K562 (cell line): ENCODE results near the gene EFEMP2. TPM values are rescaled to one million over a fixed set of nuclear protein-coding genes. Genes with fewer than 3 reads are reported as not detected.

Experiments used
- CBX8 ChIP-seq: fragments of 200-600 bp; sonication (generic); IDR thresholded peaks from 2 replicates; pipeline ENCODE4 v1.6.1; 2012; ENCODE audit warnings: borderline replicate concordance, mixed run types, low read depth, mild to moderate bottlenecking, moderate library complexity, mixed read lengths, low read length, control low read depth, inconsistent platforms; ENCODE audit not compliant: poor library complexity, severe bottlenecking; ENCODE audit errors: extremely low read depth
- CREB3 ChIP-seq: fragments of 450-650 bp; conservative IDR thresholded peaks from 2 replicates; pipeline ENCODE4 v1.6.1; 2016; ENCODE audit warnings: missing genetic modification characterization, low read depth, mild to moderate bottlenecking, missing compliant biosample characterization, moderate library complexity
- DPF2 ChIP-seq: fragments of 450-650 bp; IDR thresholded peaks from 2 replicates; pipeline ENCODE4 v1.6.1; 2016
- GABPB1 ChIP-seq: sonication (generic); formaldehyde crosslinking; IDR thresholded peaks from 2 replicates; pipeline ENCODE4 v1.8.0; 2022; ENCODE audit warnings: mild to moderate bottlenecking, missing genetic modification reagents
- MTA3 ChIP-seq: fragments of 450-650 bp; formaldehyde crosslinking; IDR thresholded peaks from 2 replicates; pipeline ENCODE4 v1.6.1; 2017; ENCODE audit warnings: mild to moderate bottlenecking, borderline replicate concordance
- NEUROD1 ChIP-seq: fragments of 150-350 bp; IDR thresholded peaks from 2 replicates; pipeline ENCODE4 v1.6.1; 2014; ENCODE audit warnings: borderline replicate concordance, low read length, low read depth; ENCODE audit not compliant: partially characterized antibody
- NFRKB ChIP-seq: fragments of 450-650 bp; IDR thresholded peaks from 2 replicates; pipeline ENCODE4 v1.6.1; 2016; ENCODE audit warnings: low read depth
- NUFIP1 ChIP-seq: fragments of 450-650 bp; IDR thresholded peaks from 2 replicates; pipeline ENCODE4 v1.6.1; 2018; ENCODE audit not compliant: partially characterized antibody
- PHTF2 ChIP-seq: fragments of 250-450 bp; sonication (Bioruptor Pico); IDR thresholded peaks from 2 replicates; pipeline ENCODE4 v1.5.0; 2021; ENCODE audit warnings: mild to moderate bottlenecking
- POLR2AphosphoS5 ChIP-seq: IDR thresholded peaks from 2 replicates; pipeline ENCODE4 v1.6.1; 2011; ENCODE audit warnings: mild to moderate bottlenecking, low read depth, low read length, moderate library complexity; ENCODE audit not compliant: control insufficient read depth, insufficient read depth
- RBM15 ChIP-seq: fragments of 200-400 bp; formaldehyde crosslinking; IDR thresholded peaks from 2 replicates; pipeline ENCODE4 v1.6.1; 2018; ENCODE audit warnings: mild to moderate bottlenecking, low read length, moderate library complexity; ENCODE audit not compliant: insufficient read depth
- RBM34 ChIP-seq: fragments of 200-400 bp; formaldehyde crosslinking; IDR thresholded peaks from 2 replicates; pipeline ENCODE4 v1.6.1; 2018; ENCODE audit warnings: low read length, borderline replicate concordance; ENCODE audit not compliant: insufficient read depth
- SMARCB1 ChIP-seq: IDR thresholded peaks from 2 replicates; pipeline ENCODE4 v1.6.1; 2011; ENCODE audit warnings: improper control_type of control experiment, low read depth; ENCODE audit not compliant: insufficient read length
- SRSF3 ChIP-seq: fragments of 200-400 bp; formaldehyde crosslinking; IDR thresholded peaks from 2 replicates; pipeline ENCODE4 v1.6.1; 2016; ENCODE audit warnings: mild to moderate bottlenecking, low read length, moderate library complexity; ENCODE audit not compliant: insufficient read depth
- STAT6 ChIP-seq: sonication (generic); formaldehyde crosslinking; IDR thresholded peaks from 2 replicates; pipeline ENCODE4 v1.8.1; 2023; ENCODE audit warnings: mild to moderate bottlenecking, missing genetic modification reagents
- TAF9B ChIP-seq: fragments of 450-650 bp; IDR thresholded peaks from 2 replicates; pipeline ENCODE4 v1.6.1; 2018; ENCODE audit warnings: mild to moderate bottlenecking; ENCODE audit not compliant: partially characterized antibody
- TCFL5 ChIP-seq: fragments of 250-450 bp; sonication (Bioruptor Pico); conservative IDR thresholded peaks from 2 replicates; pipeline ENCODE4 v1.6.1; 2021; ENCODE audit warnings: mild to moderate bottlenecking, moderate library complexity, matching md5 sums
- TEAD1 ChIP-seq, 2 experiments: fragments of 450-650 bp in 1 of 2; sonication (generic) in 1 of 2; formaldehyde crosslinking; IDR thresholded peaks; 2 replicates each; pipeline versions ENCODE4 v1.4.0 to v1.8.0; 2020 to 2022; ENCODE audit warnings: mild to moderate bottlenecking in 2 of 2, missing genetic modification reagents in 1 of 2
- YBX1 ChIP-seq: fragments of 450-650 bp; IDR thresholded peaks from 2 replicates; pipeline ENCODE4 v1.7.1; 2016; ENCODE audit warnings: mild to moderate bottlenecking
- ZBTB33 ChIP-seq: sonication (generic); formaldehyde crosslinking; IDR thresholded peaks from 2 replicates; pipeline ENCODE4 v1.8.1; 2023; ENCODE audit warnings: mild to moderate bottlenecking, missing genetic modification reagents
- ZNF133 ChIP-seq: fragments of 250-450 bp; sonication (Bioruptor Pico); IDR thresholded peaks from 2 replicates; pipeline ENCODE4 v1.4.0; 2020; ENCODE audit warnings: mild to moderate bottlenecking
- ZNF197 ChIP-seq: fragments of 200-800 bp; sonication (Bioruptor generic); IDR thresholded peaks from 2 replicates; pipeline ENCODE4 v1.6.1; 2016; ENCODE audit warnings: low read depth, missing genetic modification characterization, missing compliant biosample characterization
- ZNF324 ChIP-seq: fragments of 250-450 bp; sonication (Bioruptor Pico); IDR thresholded peaks from 2 replicates; pipeline ENCODE4 v1.4.0; 2020; ENCODE audit warnings: mild to moderate bottlenecking
- ZNF766 ChIP-seq: fragments of 200-800 bp; sonication (Bioruptor generic); conservative IDR thresholded peaks from 2 replicates; pipeline ENCODE4 v1.6.1; 2016; ENCODE audit warnings: missing genetic modification characterization, missing compliant biosample characterization
- polyA plus RNA-seq, 8 experiments: library from polyadenylated mRNA; depleted of rRNA in 4 of 8; stranded (reverse) in 5 of 8; unstranded in 3 of 8; fragments of >200 nt; fragmentation: Nextera tagmentation in 2 of 8; fragmentation: Illumina TruSeq in 1 of 8; extraction: Ambion mirVana in 2 of 8; extraction: Trizol in 1 of 8; gene quantifications; 2 replicates each; pipeline versions ENCODE4 v1.2.1 to v1.2.3, GENCODE V29; 2011 to 2014; ENCODE audit warnings: inconsistent platforms in 1 of 8, missing spikeins in 1 of 8
- total RNA-seq, 7 experiments: library from RNA; depleted of rRNA in 6 of 7; stranded (reverse); fragments of >200 nt in 6 of 7; fragmentation: Illumina TruSeq in 2 of 7; extraction: Trizol in 2 of 7; gene quantifications; 2 replicates each; pipeline versions ENCODE4 v1.2.1 to v1.2.3, GENCODE V29; 2011 to 2021; ENCODE audit warnings: low replicate concordance in 1 of 7

The EFEMP2 gene
- total and polyA plus RNA-seq, 9 of the 15 experiments (the other 6 are each of a cell fraction or from before 2014, with no cell fraction given): 0.07 to 2.9 (median 0.69) TPM; not detected in 1

- TF ChIP-seq ZNF133 (CRISPR knock-in tag) (no peak), NFRKB (no peak), POLR2AphosphoS5 (no peak), SMARCB1 (no peak), TEAD1 (CRISPR knock-in tag; IDR thresholded peaks at IDR 0.05) (no peak; a peak in 1 of 4 replicates), RBM15 (no peak), TCFL5 (CRISPR knock-in tag) (no peak), ZNF766 (CRISPR knock-in tag) (0 out of 2 replicates have a peak, but pooled peaks have one; percentile 60), CBX8 (no peak), RBM34 (no peak), TAF9B (no peak), STAT6 (CRISPR knock-in tag) (no peak), NUFIP1 (no peak), GABPB1 (CRISPR knock-in tag) (peak; percentile 85), CREB3 (tag) (no peak), ZNF197 (CRISPR knock-in tag) (no peak), DPF2 (no peak), NEUROD1 (peak; percentile 100), ZBTB33 (peak; percentile 90), MTA3 (peak; percentile 94), ZNF324 (CRISPR knock-in tag) (no peak), SRSF3 (no peak), PHTF2 (CRISPR knock-in tag) (no peak), YBX1 (no peak)
Measured at GRCh38 chr11:65919141-65919572, 46.6 kb upstream of the EFEMP2 start, which contains the start of gene DRAP1 (continued).
